ENCODE results near the gene ZNF793. TPM values are rescaled to one million over a fixed set of nuclear protein-coding genes. Genes with fewer than 3 reads are reported as not detected.

ZNF793 gene
- total and polyA plus RNA-seq, 2 experiments from 2014 or later, result 8.0 to 11.4 TPM

DNA sequence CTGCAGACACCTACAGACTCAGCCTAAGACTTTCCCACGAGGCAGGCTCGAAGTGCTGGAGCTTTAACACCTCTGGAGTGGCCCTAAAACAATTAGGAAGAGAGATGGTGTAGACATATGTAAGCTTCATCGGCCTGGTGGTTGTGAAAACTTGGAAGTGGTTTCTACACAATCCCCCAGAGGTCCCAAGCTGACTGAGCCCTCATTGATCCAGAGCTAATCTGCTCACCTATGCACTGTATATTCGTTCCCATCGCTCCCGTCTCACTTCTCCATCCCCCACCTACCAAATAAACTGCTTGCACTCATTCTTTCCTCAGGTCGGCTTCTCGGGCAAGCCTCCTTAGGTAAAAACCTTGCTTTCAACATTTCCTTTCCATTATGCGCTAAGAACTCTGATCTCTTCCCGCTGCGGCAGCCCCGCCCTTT is 767 bp upstream of the ZNF793 start:
- Mint-ChIP-seq H3K4me1 (peaks cover 3% of the 10 kb centered on the region; the same call in 2 of the 3 replicates), H3K9me3 (peaks cover 29% of the 10 kb centered on the region), H3K4me3 (no peak overlapping the region), H3K27ac (no peak overlapping the region), H3K36me3 (ENCODE audit: low read depth) (peaks cover 35% of the 10 kb centered on the region), H3K27me3 (ENCODE audit: insufficient read depth, low read depth, poor library complexity) (peaks cover 4% of the 10 kb centered on the region)
- Histone ChIP-seq H3K27me3 (ENCODE audit: insufficient read depth) (no peaks in the 10 kb centered on the region), H3K27ac (ENCODE audit: low read depth) (peak overlapping the region; percentile 99), H3K4me3 (peak overlapping the region; percentile 74), H4K20me1 (replicated peaks; ENCODE audit: insufficient read depth) (no peaks in the 10 kb centered on the region), H3F3A (replicated peaks; ENCODE audit: low read depth) (no peaks in the 10 kb centered on the region), H2AFZ (peak overlapping the region; percentile 72; the same call in 1 of the 2 replicates), H3K36me3 (ENCODE audit: insufficient read depth) (no peaks in the 10 kb centered on the region; the same call in 1 of the 2 replicates), H3K9me2 (ENCODE audit: insufficient read depth) (no peaks in the 10 kb centered on the region), H3K4me2 (peak overlapping the region; percentile 95), H3K79me2 (replicated peaks; ENCODE audit: insufficient read depth) (peaks cover 14% of the 10 kb centered on the region; the same call in 1 of the 2 replicates), H3K4me1 (ENCODE audit: insufficient read depth) (peaks cover 6% of the 10 kb centered on the region)
- DNase-seq (ENCODE audit: low spot score) (peak; percentile 88), ATAC-seq (peak; percentile 56)
- TF ChIP-seq JUNB (IDR thresholded peaks at IDR 0.05; ENCODE audit: unreplicated experiment) (no peak), ZNF331 (CRISPR knock-in tag; IDR thresholded peaks at IDR 0.05; ENCODE audit: low read depth) (no peak), EZH2phosphoT487 (IDR thresholded peaks at IDR 0.05; ENCODE audit: unreplicated experiment) (no peak), STAT1 (IDR thresholded peaks at IDR 0.05; ENCODE audit: unreplicated experiment) (no peak)
- TF ChIP-seq, protein P1, sequence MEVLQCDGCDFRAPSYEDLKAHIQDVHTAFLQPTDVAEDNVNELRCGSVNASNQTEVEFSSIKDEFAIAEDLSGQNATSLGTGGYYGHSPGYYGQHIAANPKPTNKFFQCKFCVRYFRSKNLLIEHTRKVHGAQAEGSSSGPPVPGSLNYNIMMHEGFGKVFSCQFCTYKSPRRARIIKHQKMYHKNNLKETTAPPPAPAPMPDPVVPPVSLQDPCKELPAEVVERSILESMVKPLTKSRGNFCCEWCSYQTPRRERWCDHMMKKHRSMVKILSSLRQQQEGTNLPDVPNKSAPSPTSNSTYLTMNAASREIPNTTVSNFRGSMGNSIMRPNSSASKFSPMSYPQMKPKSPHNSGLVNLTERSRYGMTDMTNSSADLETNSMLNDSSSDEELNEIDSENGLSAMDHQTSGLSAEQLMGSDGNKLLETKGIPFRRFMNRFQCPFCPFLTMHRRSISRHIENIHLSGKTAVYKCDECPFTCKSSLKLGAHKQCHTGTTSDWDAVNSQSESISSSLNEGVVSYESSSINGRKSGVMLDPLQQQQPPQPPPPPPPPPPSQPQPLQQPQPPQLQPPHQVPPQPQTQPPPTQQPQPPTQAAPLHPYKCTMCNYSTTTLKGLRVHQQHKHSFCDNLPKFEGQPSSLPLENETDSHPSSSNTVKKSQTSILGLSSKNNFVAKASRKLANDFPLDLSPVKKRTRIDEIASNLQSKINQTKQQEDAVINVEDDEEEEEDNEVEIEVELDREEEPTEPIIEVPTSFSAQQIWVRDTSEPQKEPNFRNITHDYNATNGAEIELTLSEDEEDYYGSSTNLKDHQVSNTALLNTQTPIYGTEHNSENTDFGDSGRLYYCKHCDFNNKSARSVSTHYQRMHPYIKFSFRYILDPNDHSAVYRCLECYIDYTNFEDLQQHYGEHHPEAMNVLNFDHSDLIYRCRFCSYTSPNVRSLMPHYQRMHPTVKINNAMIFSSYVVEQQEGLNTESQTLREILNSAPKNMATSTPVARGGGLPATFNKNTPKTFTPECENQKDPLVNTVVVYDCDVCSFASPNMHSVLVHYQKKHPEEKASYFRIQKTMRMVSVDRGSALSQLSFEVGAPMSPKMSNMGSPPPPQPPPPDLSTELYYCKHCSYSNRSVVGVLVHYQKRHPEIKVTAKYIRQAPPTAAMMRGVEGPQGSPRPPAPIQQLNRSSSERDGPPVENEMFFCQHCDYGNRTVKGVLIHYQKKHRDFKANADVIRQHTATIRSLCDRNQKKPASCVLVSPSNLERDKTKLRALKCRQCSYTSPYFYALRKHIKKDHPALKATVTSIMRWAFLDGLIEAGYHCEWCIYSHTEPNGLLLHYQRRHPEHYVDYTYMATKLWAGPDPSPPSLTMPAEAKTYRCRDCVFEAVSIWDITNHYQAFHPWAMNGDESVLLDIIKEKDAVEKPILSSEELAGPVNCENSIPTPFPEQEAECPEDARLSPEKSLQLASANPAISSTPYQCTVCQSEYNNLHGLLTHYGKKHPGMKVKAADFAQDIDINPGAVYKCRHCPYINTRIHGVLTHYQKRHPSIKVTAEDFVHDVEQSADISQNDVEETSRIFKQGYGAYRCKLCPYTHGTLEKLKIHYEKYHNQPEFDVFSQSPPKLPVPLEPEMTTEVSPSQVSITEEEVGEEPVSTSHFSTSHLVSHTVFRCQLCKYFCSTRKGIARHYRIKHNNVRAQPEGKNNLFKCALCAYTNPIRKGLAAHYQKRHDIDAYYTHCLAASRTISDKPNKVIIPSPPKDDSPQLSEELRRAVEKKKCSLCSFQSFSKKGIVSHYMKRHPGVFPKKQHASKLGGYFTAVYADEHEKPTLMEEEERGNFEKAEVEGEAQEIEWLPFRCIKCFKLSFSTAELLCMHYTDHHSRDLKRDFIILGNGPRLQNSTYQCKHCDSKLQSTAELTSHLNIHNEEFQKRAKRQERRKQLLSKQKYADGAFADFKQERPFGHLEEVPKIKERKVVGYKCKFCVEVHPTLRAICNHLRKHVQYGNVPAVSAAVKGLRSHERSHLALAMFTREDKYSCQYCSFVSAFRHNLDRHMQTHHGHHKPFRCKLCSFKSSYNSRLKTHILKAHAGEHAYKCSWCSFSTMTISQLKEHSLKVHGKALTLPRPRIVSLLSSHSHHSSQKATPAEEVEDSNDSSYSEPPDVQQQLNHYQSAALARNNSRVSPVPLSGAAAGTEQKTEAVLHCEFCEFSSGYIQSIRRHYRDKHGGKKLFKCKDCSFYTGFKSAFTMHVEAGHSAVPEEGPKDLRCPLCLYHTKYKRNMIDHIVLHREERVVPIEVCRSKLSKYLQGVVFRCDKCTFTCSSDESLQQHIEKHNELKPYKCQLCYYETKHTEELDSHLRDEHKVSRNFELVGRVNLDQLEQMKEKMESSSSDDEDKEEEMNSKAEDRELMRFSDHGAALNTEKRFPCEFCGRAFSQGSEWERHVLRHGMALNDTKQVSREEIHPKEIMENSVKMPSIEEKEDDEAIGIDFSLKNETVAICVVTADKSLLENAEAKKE (CRISPR knock-in tag; IDR thresholded peaks at IDR 0.05), result no peak

DNA sequence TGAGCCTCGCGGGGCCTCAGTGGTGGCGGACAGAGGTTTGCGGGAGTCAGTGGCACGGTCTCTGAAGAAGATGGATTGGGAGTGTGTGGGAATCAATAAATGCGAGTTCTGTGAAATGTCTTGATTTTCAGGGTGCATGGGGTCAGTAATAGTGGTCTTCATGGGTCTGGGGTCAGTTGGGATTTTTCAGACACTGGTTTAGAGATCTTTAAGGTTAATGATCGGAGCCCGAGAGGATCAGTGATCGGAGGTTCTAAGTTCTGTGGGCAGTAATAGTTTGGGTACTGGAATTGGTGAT is 377 bp downstream of the ZNF793 start:
- Histone ChIP-seq H3K4me2 (peak overlapping the region; percentile 95), H4K20me1 (replicated peaks; ENCODE audit: insufficient read depth) (no peaks in the 10 kb centered on the region), H3K9me2 (ENCODE audit: insufficient read depth) (no peaks in the 10 kb centered on the region), H3K4me3 (peak overlapping the region; percentile 74), H3K27ac (ENCODE audit: low read depth) (no peak overlapping the region), H3K36me3 (ENCODE audit: insufficient read depth) (no peaks in the 10 kb centered on the region), H3K79me2 (replicated peaks; ENCODE audit: insufficient read depth) (peaks cover 14% of the 10 kb centered on the region; the same call in 1 of the 2 replicates), H3K4me1 (ENCODE audit: insufficient read depth) (peaks cover 6% of the 10 kb centered on the region), H3K27me3 (ENCODE audit: insufficient read depth) (no peaks in the 10 kb centered on the region), H3F3A (replicated peaks; ENCODE audit: low read depth) (no peaks in the 10 kb centered on the region), H2AFZ (peak overlapping the region; percentile 72)
- H3K36me3 Mint-ChIP-seq (ENCODE audit: low read depth), result peaks cover 39% of the 10 kb centered on the region
- ATAC-seq, result no peak
- H3K27me3 Mint-ChIP-seq (ENCODE audit: insufficient read depth, low read depth, poor library complexity), result peaks cover 4% of the 10 kb centered on the region
- H3K27ac Mint-ChIP-seq, result no peak overlapping the region
- H3K4me1 Mint-ChIP-seq, result peaks cover 3% of the 10 kb centered on the region; the same call in 2 of the 3 replicates
- H3K4me3 Mint-ChIP-seq, result no peak overlapping the region
- H3K9me3 Mint-ChIP-seq, result peaks cover 20% of the 10 kb centered on the region
- no peak for DNase-seq (ENCODE audit: low spot score)
- TF ChIP-seq, protein P2, sequence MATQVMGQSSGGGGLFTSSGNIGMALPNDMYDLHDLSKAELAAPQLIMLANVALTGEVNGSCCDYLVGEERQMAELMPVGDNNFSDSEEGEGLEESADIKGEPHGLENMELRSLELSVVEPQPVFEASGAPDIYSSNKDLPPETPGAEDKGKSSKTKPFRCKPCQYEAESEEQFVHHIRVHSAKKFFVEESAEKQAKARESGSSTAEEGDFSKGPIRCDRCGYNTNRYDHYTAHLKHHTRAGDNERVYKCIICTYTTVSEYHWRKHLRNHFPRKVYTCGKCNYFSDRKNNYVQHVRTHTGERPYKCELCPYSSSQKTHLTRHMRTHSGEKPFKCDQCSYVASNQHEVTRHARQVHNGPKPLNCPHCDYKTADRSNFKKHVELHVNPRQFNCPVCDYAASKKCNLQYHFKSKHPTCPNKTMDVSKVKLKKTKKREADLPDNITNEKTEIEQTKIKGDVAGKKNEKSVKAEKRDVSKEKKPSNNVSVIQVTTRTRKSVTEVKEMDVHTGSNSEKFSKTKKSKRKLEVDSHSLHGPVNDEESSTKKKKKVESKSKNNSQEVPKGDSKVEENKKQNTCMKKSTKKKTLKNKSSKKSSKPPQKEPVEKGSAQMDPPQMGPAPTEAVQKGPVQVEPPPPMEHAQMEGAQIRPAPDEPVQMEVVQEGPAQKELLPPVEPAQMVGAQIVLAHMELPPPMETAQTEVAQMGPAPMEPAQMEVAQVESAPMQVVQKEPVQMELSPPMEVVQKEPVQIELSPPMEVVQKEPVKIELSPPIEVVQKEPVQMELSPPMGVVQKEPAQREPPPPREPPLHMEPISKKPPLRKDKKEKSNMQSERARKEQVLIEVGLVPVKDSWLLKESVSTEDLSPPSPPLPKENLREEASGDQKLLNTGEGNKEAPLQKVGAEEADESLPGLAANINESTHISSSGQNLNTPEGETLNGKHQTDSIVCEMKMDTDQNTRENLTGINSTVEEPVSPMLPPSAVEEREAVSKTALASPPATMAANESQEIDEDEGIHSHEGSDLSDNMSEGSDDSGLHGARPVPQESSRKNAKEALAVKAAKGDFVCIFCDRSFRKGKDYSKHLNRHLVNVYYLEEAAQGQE (IDR thresholded peaks at IDR 0.05; ENCODE audit: unreplicated experiment), result no peak
- TF ChIP-seq POLR2AphosphoS5 (IDR thresholded peaks at IDR 0.05; ENCODE audit: low read depth), result 0 out of 2 replicates have a peak, but pooled peaks have one; percentile 41

Measured in GM23338 (cell line).